ENCODE measurements around the gene STMN1.
A peak's percentile ranks its signal among the peaks of the same experiment; 100 is the strongest.

The STMN1 gene

GRCh38 chr1:25874635-25875153 is 31.5 kb downstream of the STMN1 start:
- peak overlapping the region; percentile 59 for H3K27ac Mint-ChIP-seq
- H3K36me3 Mint-ChIP-seq, result peaks cover 0 to 2% of the 10 kb centered on the region in 2 donors
- ATAC-seq (replicated peaks) (peak in 1 of 2 donors; percentile 15), DNase-seq (no peak)
- peak overlapping the region; percentile 84 to 89 for H3K4me3 Mint-ChIP-seq
- no peaks in the 10 kb centered on the region for H3K9me3 Mint-ChIP-seq
- H3K27me3 Mint-ChIP-seq, result peaks cover 0 to 7% of the 10 kb centered on the region in 2 donors
- peaks cover 24 to 47% of the 10 kb centered on the region in 2 donors for H3K4me1 Mint-ChIP-seq

DNA sequence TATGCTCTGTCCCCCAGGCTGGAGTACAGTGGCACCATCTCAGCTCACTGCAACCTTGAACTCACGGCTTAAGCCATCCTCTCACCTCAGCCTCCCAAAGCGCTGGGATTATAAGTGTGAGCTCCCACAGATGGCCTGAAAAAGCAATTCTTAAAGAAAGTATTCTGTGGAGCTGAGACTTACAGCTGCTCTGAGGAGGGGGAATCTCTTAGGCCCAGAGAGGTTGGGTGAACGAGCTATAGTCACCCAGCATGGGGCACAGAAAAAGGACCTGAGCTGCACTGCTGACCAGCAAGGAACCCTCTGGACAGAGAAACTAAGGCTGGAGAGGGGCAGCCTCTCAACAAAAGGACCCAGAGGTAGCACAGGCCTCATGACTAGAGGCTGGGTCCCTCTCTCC is 32.0 kb downstream of the STMN1 start:
- Mint-ChIP-seq H3K36me3 (peaks cover 0 to 3% of the 10 kb centered on the region in 2 donors), H3K4me3 (peak overlapping the region; percentile 84 to 89), H3K27ac (no peak overlapping the region), H3K9me3 (no peaks in the 10 kb centered on the region), H3K27me3 (peaks cover 0 to 7% of the 10 kb centered on the region in 2 donors), H3K4me1 (peaks cover 24 to 47% of the 10 kb centered on the region in 2 donors)
- DNase-seq (no peak), ATAC-seq (replicated peaks) (no peak)

DNA sequence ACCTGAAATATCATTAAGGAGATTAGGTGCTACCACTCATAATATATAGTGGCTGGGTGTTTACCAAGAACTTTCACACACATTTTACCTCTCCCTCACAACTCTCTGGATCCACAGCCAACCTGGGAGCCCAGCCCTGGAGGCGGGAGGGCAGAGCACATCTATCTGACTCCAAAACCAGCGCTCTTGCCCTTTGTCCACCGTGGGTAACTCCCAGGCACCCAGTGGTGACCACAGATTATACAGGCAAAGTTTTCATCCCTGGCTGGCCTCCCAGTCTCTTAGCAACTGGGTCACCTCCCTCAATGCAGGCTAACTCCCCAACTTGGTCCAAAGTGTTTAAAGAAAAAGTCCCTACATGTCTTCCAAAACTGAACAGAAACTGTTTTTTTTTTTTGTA is 33.1 kb downstream of the STMN1 start:
- H3K27me3 Mint-ChIP-seq, result peaks cover 0 to 7% of the 10 kb centered on the region in 2 donors
- H3K4me3 Mint-ChIP-seq, result no peak overlapping the region
- peaks cover 24 to 47% of the 10 kb centered on the region in 2 donors for H3K4me1 Mint-ChIP-seq
- no peak overlapping the region for H3K27ac Mint-ChIP-seq
- DNase-seq (no peak), ATAC-seq (replicated peaks) (peak in 1 of 2 donors; percentile 20)
- peaks cover 0 to 3% of the 10 kb centered on the region in 2 donors for H3K36me3 Mint-ChIP-seq
- H3K9me3 Mint-ChIP-seq, result no peaks in the 10 kb centered on the region

DNA sequence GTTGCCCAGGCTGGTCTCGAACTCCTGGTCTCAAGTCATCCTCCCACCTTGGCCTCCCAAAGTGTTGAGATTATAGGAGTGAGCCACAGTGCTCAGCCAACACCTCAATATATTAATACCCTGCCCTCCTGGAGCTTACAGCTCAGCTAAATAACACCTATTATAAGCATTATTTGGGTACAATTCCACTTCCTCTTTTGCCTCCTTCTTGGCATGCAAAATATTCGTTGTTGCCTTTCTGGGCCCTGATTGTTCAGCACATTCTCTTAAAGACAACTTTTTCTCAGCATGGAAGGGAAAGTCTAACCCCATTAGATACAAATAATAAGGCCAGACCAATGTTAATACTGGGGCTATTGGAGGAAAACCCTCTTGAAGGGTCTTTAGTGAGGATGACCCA is 33.5 kb downstream of the STMN1 start:
- H3K36me3 Mint-ChIP-seq, result peaks cover 0 to 6% of the 10 kb centered on the region in 2 donors
- peak in 1 of 2 donors; percentile 29 for ATAC-seq (replicated peaks)
- no peaks in the 10 kb centered on the region for H3K9me3 Mint-ChIP-seq
- H3K27me3 Mint-ChIP-seq, result peaks cover 0 to 7% of the 10 kb centered on the region in 2 donors
- peaks cover 24 to 47% of the 10 kb centered on the region in 2 donors for H3K4me1 Mint-ChIP-seq
- H3K4me3 Mint-ChIP-seq, result no peak overlapping the region
- H3K27ac Mint-ChIP-seq, result no peak overlapping the region
- no peak for DNase-seq

DNA sequence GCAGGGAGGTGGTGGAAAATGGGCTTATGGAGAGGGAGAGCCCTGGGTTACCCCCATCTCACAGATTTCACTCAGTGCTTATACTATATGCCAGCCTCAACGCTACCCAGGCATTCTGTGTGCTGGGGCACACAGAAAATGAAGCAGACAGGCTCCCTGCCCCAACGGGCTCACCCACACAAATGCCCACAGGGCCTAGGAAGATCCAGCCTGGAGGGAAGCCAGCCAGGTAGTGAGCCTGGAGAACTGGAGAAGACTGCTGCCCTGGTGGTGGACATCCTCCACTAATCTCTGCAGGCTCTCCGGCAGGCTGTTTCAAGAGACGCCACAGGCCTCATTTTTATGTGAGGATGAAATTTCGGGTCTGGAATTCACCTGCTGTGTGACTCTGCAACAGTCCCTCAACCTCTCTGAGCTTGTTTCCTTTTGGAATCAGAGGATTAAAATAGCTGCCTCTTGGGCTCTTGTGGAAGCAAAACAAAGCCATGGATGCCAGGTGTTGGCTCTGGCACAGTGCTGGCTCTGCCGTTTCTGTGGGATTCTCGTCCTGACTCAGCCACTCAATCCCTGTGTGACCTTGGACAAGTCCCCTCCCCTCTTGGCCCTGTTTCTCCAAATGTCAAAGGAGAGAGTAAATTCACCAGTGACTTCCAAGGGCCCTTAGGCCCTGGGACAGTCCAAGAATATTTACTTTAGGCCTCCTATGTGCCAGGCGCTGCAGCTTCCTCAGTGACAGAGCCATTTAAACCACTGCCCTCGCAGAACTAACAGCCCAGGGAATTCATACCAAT is 34.3 kb downstream of the STMN1 start:
- DNase-seq (no peak), ATAC-seq (replicated peaks) (no peak)
- Mint-ChIP-seq H3K27ac (no peak overlapping the region), H3K27me3 (peaks cover 0 to 7% of the 10 kb centered on the region in 2 donors), H3K9me3 (no peaks in the 10 kb centered on the region), H3K4me1 (peaks cover 24 to 47% of the 10 kb centered on the region in 2 donors), H3K4me3 (no peak overlapping the region), H3K36me3 (peaks cover 0 to 10% of the 10 kb centered on the region in 2 donors)

GRCh38 chr1:25871086-25871703 is 35.0 kb downstream of the STMN1 start:
- peaks cover 24 to 45% of the 10 kb centered on the region in 2 donors for H3K4me1 Mint-ChIP-seq
- peaks cover under 1 to 12% of the 10 kb centered on the region in 2 donors for H3K36me3 Mint-ChIP-seq
- no peak for DNase-seq
- peaks cover 0 to 2% of the 10 kb centered on the region in 2 donors for H3K27me3 Mint-ChIP-seq
- no peak overlapping the region for H3K27ac Mint-ChIP-seq
- no peaks in the 10 kb centered on the region for H3K9me3 Mint-ChIP-seq
- no peak overlapping the region for H3K4me3 Mint-ChIP-seq
- no peak for ATAC-seq (replicated peaks)

DNA sequence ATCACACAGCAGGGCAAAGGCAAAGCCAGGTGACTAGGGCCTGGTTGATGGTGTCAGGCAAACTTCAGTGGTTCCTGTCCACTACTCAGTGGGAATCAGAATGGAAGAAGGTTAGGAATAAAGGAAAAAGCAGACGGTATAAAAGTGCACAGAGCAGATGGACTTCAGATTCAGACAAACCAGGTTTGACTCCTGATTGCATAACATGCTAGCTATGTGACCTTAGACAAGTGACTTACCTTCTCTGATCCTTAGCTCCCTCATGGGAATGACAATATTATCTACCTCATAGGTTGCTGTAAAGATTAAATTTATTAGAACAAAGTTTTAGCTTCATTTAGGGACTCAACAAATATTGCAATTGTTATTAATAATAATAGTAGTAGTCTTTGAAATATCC is 35.6 kb downstream of the STMN1 start:
- H3K9me3 Mint-ChIP-seq, result no peaks in the 10 kb centered on the region
- peaks cover 3 to 15% of the 10 kb centered on the region in 2 donors for H3K36me3 Mint-ChIP-seq
- no peaks in the 10 kb centered on the region for H3K27me3 Mint-ChIP-seq
- ATAC-seq (replicated peaks) (no peak), DNase-seq (no peak)
- H3K4me1 Mint-ChIP-seq, result peaks cover 21 to 39% of the 10 kb centered on the region in 2 donors
- no peak overlapping the region for H3K27ac Mint-ChIP-seq
- H3K4me3 Mint-ChIP-seq, result no peak overlapping the region

GRCh38 chr1:25869909-25870606 is 36.2 kb downstream of the STMN1 start:
- no peak for ATAC-seq (replicated peaks)
- peaks cover 19 to 35% of the 10 kb centered on the region in 2 donors for H3K4me1 Mint-ChIP-seq
- no peak overlapping the region for H3K27ac Mint-ChIP-seq

GRCh38 chr1:25867210-25867991 is 38.8 kb downstream of the STMN1 start:
- Mint-ChIP-seq H3K4me1 (peaks cover 7 to 11% of the 10 kb centered on the region in 2 donors), H3K36me3 (peaks cover 7 to 26% of the 10 kb centered on the region in 2 donors), H3K4me3 (no peak overlapping the region), H3K9me3 (no peaks in the 10 kb centered on the region), H3K27ac (no peak overlapping the region), H3K27me3 (no peaks in the 10 kb centered on the region)
- no peak for ATAC-seq (replicated peaks)
- DNase-seq, result no peak

More at GRCh38 chr1:25869909-25870606, 36.2 kb downstream of the STMN1 start:
- no peaks in the 10 kb centered on the region for H3K27me3 Mint-ChIP-seq
- H3K9me3 Mint-ChIP-seq, result no peaks in the 10 kb centered on the region
- peaks cover 3 to 15% of the 10 kb centered on the region in 2 donors for H3K36me3 Mint-ChIP-seq
- no peak for DNase-seq
- no peak overlapping the region for H3K4me3 Mint-ChIP-seq

DNA sequence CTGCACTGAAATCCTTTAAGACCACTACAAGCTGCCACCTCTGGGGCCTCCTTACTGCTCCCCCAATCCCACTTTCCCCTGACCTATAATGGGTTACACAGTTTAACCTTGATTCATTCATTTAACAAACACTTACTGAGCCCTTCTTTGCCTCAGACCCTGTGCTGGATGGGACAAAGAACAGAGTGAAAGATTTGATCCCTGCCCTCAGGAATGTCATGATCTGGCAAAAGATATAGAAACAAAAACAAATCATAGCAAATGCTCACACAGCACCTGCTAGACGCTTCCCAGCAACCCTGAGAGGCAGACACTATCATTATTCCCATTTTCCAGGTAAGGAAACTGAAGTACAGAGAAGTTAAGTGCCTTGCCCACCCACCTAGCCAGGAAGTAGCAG is 39.9 kb downstream of the STMN1 start:
- ATAC-seq (replicated peaks) (no peak), DNase-seq (no peak)
- Mint-ChIP-seq H3K36me3 (peaks cover 7 to 28% of the 10 kb centered on the region in 2 donors), H3K27ac (no peak overlapping the region), H3K4me3 (no peak overlapping the region), H3K27me3 (no peaks in the 10 kb centered on the region), H3K9me3 (no peaks in the 10 kb centered on the region), H3K4me1 (peaks cover 7 to 8% of the 10 kb centered on the region in 2 donors)

DNA sequence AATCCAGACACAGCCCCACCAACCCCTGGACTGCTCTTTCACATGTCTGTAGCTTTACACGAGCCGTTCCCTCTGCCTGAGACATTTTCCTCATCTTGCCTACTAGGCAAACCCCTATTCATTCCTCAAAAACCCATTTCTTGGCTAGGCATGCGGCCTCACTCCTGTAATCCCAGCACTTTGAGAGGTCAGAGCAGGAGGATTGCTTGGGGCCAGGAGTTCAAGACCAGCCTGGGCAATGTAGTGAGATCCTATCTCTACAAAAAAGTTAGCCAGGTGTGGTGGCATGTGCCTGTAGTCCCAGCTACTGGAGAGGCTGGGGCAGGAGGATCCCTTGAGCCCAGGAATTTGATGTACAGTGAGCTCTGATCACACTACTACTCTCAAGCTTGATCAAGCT is 41.8 kb downstream of the STMN1 start:
- ATAC-seq (replicated peaks) (no peak), DNase-seq (no peak)
- peaks cover 8 to 15% of the 10 kb centered on the region in 2 donors for H3K4me1 Mint-ChIP-seq
- H3K36me3 Mint-ChIP-seq, result peaks cover 7 to 25% of the 10 kb centered on the region in 2 donors
- no peak overlapping the region for H3K27ac Mint-ChIP-seq
- no peak overlapping the region for H3K4me3 Mint-ChIP-seq
- H3K9me3 Mint-ChIP-seq, result no peaks in the 10 kb centered on the region
- no peaks in the 10 kb centered on the region for H3K27me3 Mint-ChIP-seq

GRCh38 chr1:25863486-25864262 is 42.5 kb downstream of the STMN1 start:
- Mint-ChIP-seq H3K27me3 (no peaks in the 10 kb centered on the region), H3K4me1 (peaks cover 14 to 23% of the 10 kb centered on the region in 2 donors), H3K36me3 (peaks cover 7 to 25% of the 10 kb centered on the region in 2 donors), H3K27ac (no peak overlapping the region), H3K4me3 (no peak overlapping the region), H3K9me3 (no peaks in the 10 kb centered on the region)
- DNase-seq (no peak), ATAC-seq (replicated peaks) (no peak)
